HG03064 (cell line): Measurements from ENCODE around the gene USP4.
"Not testable (repeated sequence)": the region's sequence is repeated elsewhere in the genome, so short reads cannot be mapped to it uniquely, and the experiment has no call there.

ENCODE experiments used
- ATAC-seq: cut with Tn5 transposase; IDR thresholded peaks from one replicate; pipeline ENCODE4 v1.9.1; 2021; ENCODE audit warnings: low read depth; ENCODE audit not compliant: unreplicated experiment

The USP4 gene

GRCh38 chr3:49260806-49261324, 79.0 kb downstream of the USP4 start:
- ATAC-seq, result no peak

GRCh38 chr3:49257187-49257586, 82.7 kb downstream of the USP4 start:
- no peak for ATAC-seq

DNA sequence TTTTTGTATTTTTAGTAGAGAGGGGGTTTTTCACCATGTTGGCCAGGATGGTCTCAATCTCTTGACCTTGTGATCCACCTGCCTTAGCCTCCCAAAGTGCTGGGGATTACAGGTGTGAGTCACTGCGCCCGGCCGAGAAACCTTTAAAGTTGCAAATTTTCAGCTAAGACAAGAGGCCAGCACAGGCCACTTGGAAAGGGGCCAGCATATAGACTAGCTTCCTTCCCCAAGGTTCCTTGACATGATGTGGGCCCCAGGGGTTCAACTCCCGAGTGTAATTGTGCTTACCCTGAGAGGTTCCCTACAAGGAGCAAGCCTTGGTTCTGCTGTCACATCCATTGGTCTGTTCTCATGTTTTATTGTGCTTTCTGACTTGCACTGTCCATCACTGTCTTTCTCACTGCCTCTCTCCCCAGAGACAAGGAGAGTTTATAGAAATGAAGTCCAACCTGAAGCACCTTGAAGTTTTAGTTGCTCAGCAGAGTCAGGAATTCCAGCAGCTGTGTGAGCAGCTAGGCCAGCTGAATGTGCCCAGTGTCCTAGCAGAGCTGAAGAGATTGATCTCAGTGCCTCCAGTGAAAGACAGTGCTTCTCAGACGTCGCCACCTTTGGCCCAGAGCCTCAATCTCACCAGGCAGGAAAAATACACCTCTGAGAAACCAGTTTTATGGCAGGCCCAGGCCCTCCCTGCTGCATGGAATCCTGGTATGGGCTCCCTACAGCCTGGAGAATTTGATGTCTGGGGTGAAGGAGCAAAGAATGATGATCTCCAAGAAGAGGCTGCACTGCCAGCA, 83.9 kb downstream of the USP4 start:
- ATAC-seq, result no peak

- ATAC-seq, result no peak
Observed at GRCh38 chr3:49255112-49255511, 84.7 kb downstream of the USP4 start.

GRCh38 chr3:49253512-49253911, 86.3 kb downstream of the USP4 start:
- ATAC-seq, result no peak

- ATAC-seq, result no peak
Observed at GRCh38 chr3:49248840-49249227, 91.0 kb downstream of the USP4 start.

DNA sequence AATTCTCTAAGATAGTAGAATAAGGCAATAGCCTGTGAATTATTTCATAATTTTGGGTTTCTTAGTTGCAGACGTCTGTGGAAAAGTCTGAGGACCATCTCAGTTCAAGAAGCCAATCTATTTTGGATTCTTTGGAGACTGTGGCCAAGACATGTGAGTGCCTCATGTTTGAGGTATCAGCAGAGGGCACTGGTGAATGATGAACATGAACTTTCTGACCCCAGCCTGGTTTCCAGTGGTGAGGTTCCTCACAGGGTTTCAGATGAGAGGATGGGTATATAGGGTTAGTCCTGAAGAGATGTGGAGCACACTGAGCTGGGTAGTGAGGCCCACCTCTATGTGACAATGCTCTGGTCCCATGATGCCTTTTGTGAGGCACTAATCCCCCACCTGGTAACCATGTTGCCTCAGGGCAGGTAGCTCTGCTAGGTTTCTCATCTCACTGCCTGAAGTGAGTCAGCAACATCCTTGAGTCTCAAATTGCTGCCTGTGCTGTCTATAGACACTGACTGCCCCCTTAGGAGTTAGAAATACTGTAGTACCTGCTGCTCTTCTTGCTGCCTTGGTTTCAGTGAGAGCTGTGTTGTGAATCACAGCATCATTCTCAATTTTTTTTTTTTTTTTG, 95.2 kb downstream of the USP4 start:
- ATAC-seq, result no peak

DNA sequence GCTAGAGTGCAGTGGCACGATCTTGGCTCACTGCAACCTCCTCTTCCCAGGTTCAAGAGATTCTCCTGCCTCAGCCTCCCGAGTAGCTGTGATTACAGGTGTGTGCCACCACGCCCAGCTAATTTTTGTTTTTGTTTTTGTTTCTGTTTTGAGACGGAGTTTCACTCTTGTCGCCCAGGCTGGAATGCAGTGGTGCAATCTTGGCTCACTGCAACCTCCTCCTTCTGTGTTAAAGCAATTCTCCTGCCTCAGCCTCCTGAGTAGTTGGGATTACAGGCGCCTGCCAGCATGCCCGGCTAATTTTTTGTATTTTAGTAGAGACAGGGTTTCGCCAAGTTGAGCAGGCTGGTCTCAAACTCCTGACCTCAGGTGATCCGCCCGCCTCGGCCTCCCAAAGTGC, 99.8 kb downstream of the USP4 start:
- ATAC-seq, result not testable (repeated sequence)

- no peak for ATAC-seq
Observed at GRCh38 chr3:49238274-49239127, 101.4 kb downstream of the USP4 start.

DNA sequence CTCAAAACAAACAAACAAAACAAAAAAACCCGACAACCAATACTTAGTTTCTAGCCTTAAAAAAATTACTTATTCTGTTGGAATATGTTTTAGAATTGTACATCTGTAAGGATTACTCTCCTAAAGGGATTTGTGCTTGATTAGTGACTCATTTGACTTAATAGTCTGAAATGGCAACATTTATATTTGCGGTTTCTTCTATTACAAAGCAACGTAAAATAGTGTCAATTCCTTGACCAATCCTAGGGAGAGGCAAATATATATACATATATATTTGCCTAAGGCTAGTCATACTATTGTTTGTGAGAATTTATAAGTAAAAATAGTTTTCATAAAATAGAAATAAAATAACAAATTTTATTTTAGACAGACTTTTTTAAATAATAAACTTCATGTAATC, 102.5 kb downstream of the USP4 start:
- no peak for ATAC-seq

DNA sequence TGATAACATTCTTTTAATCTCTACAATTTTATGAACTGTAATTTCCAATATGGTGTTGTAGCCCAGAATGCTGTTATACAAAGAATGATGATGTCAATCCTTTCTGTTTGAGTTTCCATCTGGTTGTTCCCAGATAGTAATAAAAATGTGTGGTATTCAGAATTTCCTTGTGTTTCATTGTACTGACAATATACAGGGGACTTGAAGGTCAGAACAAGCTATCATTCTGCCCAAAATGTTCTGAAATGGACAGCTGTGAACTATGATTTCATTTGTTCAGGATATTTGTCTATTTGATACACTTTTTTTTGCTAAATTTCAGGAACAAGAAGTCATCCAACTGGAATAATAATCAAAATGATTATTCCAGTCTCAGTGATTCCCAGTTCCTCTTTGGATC, 103.6 kb downstream of the USP4 start:
- no peak for ATAC-seq

DNA sequence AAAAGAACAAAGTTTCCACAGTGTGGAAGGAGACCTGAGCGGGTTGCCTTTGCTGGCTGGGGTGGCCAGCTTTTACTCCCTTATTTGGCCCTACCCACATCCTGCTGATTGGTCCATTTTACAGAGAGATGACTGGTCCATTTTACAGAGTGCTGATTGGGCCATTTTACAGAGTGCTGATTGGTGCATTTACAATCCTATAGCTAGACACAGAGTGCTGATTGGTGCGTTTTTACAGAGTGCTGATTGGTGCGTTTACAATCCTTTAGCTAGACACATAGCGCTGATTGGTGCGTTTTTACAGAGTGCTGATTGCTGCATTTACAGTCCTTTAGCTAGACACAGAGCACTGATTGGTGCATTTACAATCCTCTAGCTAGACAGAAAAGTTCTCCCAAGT, 111.0 kb downstream of the USP4 start:
- ATAC-seq, result not testable (repeated sequence)
